Measurements from ENCODE around the gene E2F2. TPM values are rescaled to one million over a fixed set of nuclear protein-coding genes. Genes with fewer than 3 reads are reported as not detected.

E2F2 gene
- total and polyA plus RNA-seq, 2 of the 4 experiments (the other 2 are of a cell fraction): 0.36 to 0.51 TPM

GRCh38 chr1:23479666-23479941, 51.4 kb downstream of the E2F2 start:
- DNase-seq (no peak), ATAC-seq (ENCODE audit: low read depth) (no peak)
- Histone ChIP-seq H2BK120ac (ENCODE audit: low read depth, low read length) (no peak overlapping the region), H3K4me1 (ENCODE audit: control insufficient read depth, insufficient read depth, low read length) (peaks cover 14% of the 10 kb centered on the region), H2AK5ac (ENCODE audit: low read depth, low read length) (no peak overlapping the region), H3K56ac (ENCODE audit: extremely low read depth, insufficient read depth, low read length) (no peak overlapping the region), H3K18ac (ENCODE audit: low read depth, low read length) (no peak overlapping the region), H3K9ac (ENCODE audit: low read depth, low read length) (no peak overlapping the region), H3K4me2 (ENCODE audit: low read depth, low read length) (no peak overlapping the region), H3K36me3 (ENCODE audit: control insufficient read depth, insufficient read depth, low read length) (0 out of 2 replicates have a peak, but pooled peaks cover 1% of the 10 kb centered on the region), H2BK15ac (ENCODE audit: low read depth, low read length) (no peak overlapping the region), H2BK5ac (ENCODE audit: low read depth, low read length, poor library complexity, severe bottlenecking) (no peak overlapping the region), H3K9me3 (ENCODE audit: control insufficient read depth, insufficient read depth, low read length) (no peaks in the 10 kb centered on the region), H3K14ac (replicated peaks; ENCODE audit: low read depth, low read length) (no peak overlapping the region), H2BK20ac (ENCODE audit: low read depth, low read length) (no peak overlapping the region), H3K79me1 (ENCODE audit: low read depth in 1 of 2, low read length in 2 of 2) (peaks cover 15 to 63% of the 10 kb centered on the region in 2 experiments), H3K4me3 (ENCODE audit: insufficient read depth, low read depth, low read length) (no peak overlapping the region), H4K8ac (ENCODE audit: low read depth in 2 of 2, low read length in 2 of 2) (no peak overlapping the region), H2AFZ (replicated peaks; ENCODE audit: low read length, poor library complexity) (no peak overlapping the region), H3K4ac (ENCODE audit: low read depth, low read length) (no peak overlapping the region), H3K27ac (ENCODE audit: insufficient read depth, low read length) (no peak overlapping the region), H4K20me1 (ENCODE audit: insufficient read depth, low read length) (peaks cover 17% of the 10 kb centered on the region), H3K9me1 (ENCODE audit: insufficient read depth, low read length) (peaks cover 14% of the 10 kb centered on the region), H3K23ac (ENCODE audit: low read depth, low read length) (no peak overlapping the region), H4K91ac (ENCODE audit: insufficient read depth, low read depth, low read length) (no peak overlapping the region), H3K27me3 (ENCODE audit: control insufficient read depth, insufficient read depth, low read length) (no peaks in the 10 kb centered on the region), H2AK9ac (replicated peaks; ENCODE audit: low read depth, low read length, poor library complexity) (no peak overlapping the region), H4K5ac (ENCODE audit: low read depth, low read length) (no peak overlapping the region)
- no TSS peak for BruUV-seq (replicated peaks)
- no CpG with 5 or more reads among the region's 2 CpGs for WGBS, 2 experiments (ENCODE audit: extremely low coverage in 2 of 2, insufficient read length in 1 of 2)
- ChIA-PET CTCF (interaction anchor here (0.7 kb wide), 1 partner anchor 17 kb away, joined by 3 read pairs; no protein-coding TSS in a partner anchor), POLR2A (ENCODE audit: unreplicated experiment) (no interaction called here)
- TF ChIP-seq RFX5 (IDR thresholded peaks at IDR 0.05; ENCODE audit: low read depth, low read length): no peak
- TF ChIP-seq MXI1 (IDR thresholded peaks at IDR 0.05; ENCODE audit: borderline replicate concordance, low read depth, low read length): no peak
- no peak for TF ChIP-seq BHLHE40 (IDR thresholded peaks at IDR 0.05; ENCODE audit: low read depth, low read length)
- no peak for TF ChIP-seq RCOR1 (IDR thresholded peaks at IDR 0.05; ENCODE audit: insufficient replicate concordance, low read length)
- TF ChIP-seq MAZ (IDR thresholded peaks at IDR 0.05; ENCODE audit: borderline replicate concordance, low read depth, low read length): no peak
- no peak for TF ChIP-seq CTCF (conservative IDR thresholded peaks at IDR 0.05; ENCODE audit: low read depth, low read length)
- no peak for TF ChIP-seq SMC3 (IDR thresholded peaks at IDR 0.05; ENCODE audit: low read depth, low read length)
- no peak for TF ChIP-seq MAFK (IDR thresholded peaks at IDR 0.05; ENCODE audit: low read depth, low read length)
- no peak for TF ChIP-seq RAD21 (IDR thresholded peaks at IDR 0.05; ENCODE audit: low read length)
- no peak for TF ChIP-seq NFE2L2 (IDR thresholded peaks at IDR 0.05; ENCODE audit: low read depth, low read length)
- no peak for TF ChIP-seq CEBPB (IDR thresholded peaks at IDR 0.05; ENCODE audit: low read depth, low read length)
- TF ChIP-seq ELK1 (IDR thresholded peaks at IDR 0.05; ENCODE audit: borderline replicate concordance, low read depth, low read length): no peak
- TF ChIP-seq FOS (IDR thresholded peaks at IDR 0.05; ENCODE audit: low read depth, low read length): no peak
- no peak for TF ChIP-seq CHD1 (IDR thresholded peaks at IDR 0.05; ENCODE audit: low read depth, low read length)
- no peak for TF ChIP-seq POLR2A (IDR thresholded peaks at IDR 0.05; ENCODE audit: low read depth, low read length)
- TF ChIP-seq USF2 (IDR thresholded peaks at IDR 0.05; ENCODE audit: low read depth, low read length): no peak
- in situ Hi-C loops (cut with MboI; ENCODE audit: low sequenced_read_pairs) (no loop called here), dilution Hi-C loops (cut with HindIII; ENCODE audit: low sequenced_read_pairs, unreplicated experiment) (no loop called here), intact Hi-C loops (cut with micrococcal nuclease) (no loop called here)

Measured in IMR-90 (cell line).